Activated CD4-positive, alpha-beta T cell treated with anti-CD3 and anti-CD28 coated beads, Interleukin-2, amount 10 ng/mL, durations not matched to agents 7 days and 5 days (primary cell): ENCODE results near the gene CCR5AS.

Source experiments
- CTCF ChIA-PET: fragments of 350-600 bp; sonication (Branson Sonifier 250); formaldehyde crosslinking; loops from one replicate; lab custom pipeline; 2021; ENCODE audit warnings: antibody characterized with exemption; lab: Charles Lee
- POLR2A ChIA-PET: fragments of 350-600 bp; sonication (Branson Sonifier 250); formaldehyde crosslinking; loops from one replicate; lab custom pipeline; 2021; ENCODE audit warnings: antibody characterized with exemption; lab: Charles Lee
- DNase-seq: peaks from one replicate; pipeline ENCODE4 v3.0.0-alpha.2; 2020
- H3K27ac Mint-ChIP-seq: one replicate; pipeline ENCODE4 v1.8.0; 2021; ENCODE audit warnings: mild to moderate bottlenecking, moderate library complexity, mixed read lengths
- H3K27me3 Mint-ChIP-seq: one replicate; pipeline ENCODE4 v1.8.0; 2021; ENCODE audit warnings: mixed read lengths
- H3K36me3 Mint-ChIP-seq: one replicate; pipeline ENCODE4 v1.8.0; 2021; ENCODE audit warnings: low read depth, mixed read lengths
- H3K4me1 Mint-ChIP-seq: one replicate; pipeline ENCODE4 v1.8.0; 2021; ENCODE audit warnings: mixed read lengths
- H3K4me3 Mint-ChIP-seq: one replicate; pipeline ENCODE4 v1.8.0; 2021; ENCODE audit warnings: mild to moderate bottlenecking, moderate library complexity, mixed read lengths
- H3K9me3 Mint-ChIP-seq: one replicate; pipeline ENCODE4 v1.8.0; 2021; ENCODE audit warnings: mixed read lengths

CCR5AS gene

GRCh38 chr3:46354478-46354877, 52.4 kb downstream of the CCR5AS start:
- peaks cover 59% of the 10 kb centered on the region for H3K36me3 Mint-ChIP-seq
- no peaks in the 10 kb centered on the region for H3K9me3 Mint-ChIP-seq
- DNase-seq = no peak
- peaks cover 77% of the 10 kb centered on the region for H3K4me1 Mint-ChIP-seq
- H3K27me3 Mint-ChIP-seq = peaks cover 52% of the 10 kb centered on the region
- peak overlapping the region; percentile 81 for H3K27ac Mint-ChIP-seq
- POLR2A ChIA-PET = no interaction called here
- CTCF ChIA-PET = interaction anchor here (1.3 to 1.5 kb wide), 2 partner anchors 14 to 24 kb away, joined by 3 to 7 read pairs; no protein-coding TSS in a partner anchor
- peak overlapping the region; percentile 62 for H3K4me3 Mint-ChIP-seq

- CTCF ChIA-PET = interaction anchor here (0.6 to 1.5 kb wide), 3 partner anchors 15 to 54 kb away, joined by 3 to 7 read pairs (median 4); no protein-coding TSS in a partner anchor
- Mint-ChIP-seq H3K27ac (peak within 1 kb of the TSS; percentile 81), H3K4me3 (peak within 1 kb of the TSS; percentile 62), H3K4me1 (peaks cover 79% of the 10 kb centered on the region), H3K36me3 (peaks cover 57% of the 10 kb centered on the region), H3K27me3 (peaks cover 51% of the 10 kb centered on the region), H3K9me3 (peaks cover under 1% of the 10 kb centered on the region)
- POLR2A ChIA-PET = no interaction called here
- no peak for DNase-seq
These were observed 53.0 kb downstream of the CCR5AS start, which contains the start of gene CCR2 for GRCh38 chr3:46353647-46354410. Gene CCR2, plus strand, starts transcription at chr3:46354111. Its CDS starts 3,417 bp downstream, at chr3:46357528.

- peaks cover 58% of the 10 kb centered on the region for H3K36me3 Mint-ChIP-seq
- H3K27me3 Mint-ChIP-seq = peaks cover 47% of the 10 kb centered on the region
- H3K4me3 Mint-ChIP-seq = no peak overlapping the region
- ChIA-PET POLR2A (no interaction called here), CTCF (interaction anchor here (0.6 to 1.5 kb wide), 2 partner anchors 16 to 53 kb away, joined by 4 to 7 read pairs; no protein-coding TSS in a partner anchor)
- no peak for DNase-seq
- H3K27ac Mint-ChIP-seq = peak overlapping the region; percentile 78
- peaks cover 4% of the 10 kb centered on the region for H3K9me3 Mint-ChIP-seq
- peaks cover 79% of the 10 kb centered on the region for H3K4me1 Mint-ChIP-seq
These were observed 53.8 kb downstream of the CCR5AS start for GRCh38 chr3:46353090-46353489.

GRCh38 chr3:46351646-46352045, 55.2 kb downstream of the CCR5AS start:
- peaks cover 61% of the 10 kb centered on the region for H3K36me3 Mint-ChIP-seq
- peaks cover 38% of the 10 kb centered on the region for H3K27me3 Mint-ChIP-seq
- ChIA-PET CTCF (interaction anchor here (0.6 to 2.3 kb wide), 7 partner anchors 8 to 273 kb away, joined by 3 to 8 read pairs (median 3); no protein-coding TSS in a partner anchor), POLR2A (no interaction called here)
- peak overlapping the region; percentile 43 for H3K27ac Mint-ChIP-seq
- no peak for DNase-seq
- no peak overlapping the region for H3K4me3 Mint-ChIP-seq
- H3K9me3 Mint-ChIP-seq = peaks cover 11% of the 10 kb centered on the region
- peaks cover 85% of the 10 kb centered on the region for H3K4me1 Mint-ChIP-seq

- Mint-ChIP-seq H3K27ac (peak overlapping the region; percentile 87), H3K9me3 (peaks cover 19% of the 10 kb centered on the region), H3K4me3 (peak overlapping the region; percentile 48), H3K27me3 (peaks cover 28% of the 10 kb centered on the region), H3K4me1 (peaks cover 77% of the 10 kb centered on the region), H3K36me3 (peaks cover 58% of the 10 kb centered on the region)
- ChIA-PET CTCF (interaction anchor here (0.9 to 3.1 kb wide), 7 partner anchors 15 to 65 kb away, joined by 3 to 18 read pairs (median 3); partner anchors contain the start of gene CCR5), POLR2A (interaction anchor here (0.5 kb wide), 1 partner anchor 370 kb away, joined by 7 read pairs; no protein-coding TSS in a partner anchor)
- DNase-seq = no peak
These were observed 56.7 kb downstream of the CCR5AS start for GRCh38 chr3:46350262-46350565.

GRCh38 chr3:46349484-46350261, 57.2 kb downstream of the CCR5AS start:
- peaks cover 22% of the 10 kb centered on the region for H3K9me3 Mint-ChIP-seq

GRCh38 chr3:46348823-46349482, 57.9 kb downstream of the CCR5AS start:
- peaks cover 26% of the 10 kb centered on the region for H3K27me3 Mint-ChIP-seq
- H3K4me1 Mint-ChIP-seq = peaks cover 64% of the 10 kb centered on the region
- peak overlapping the region; percentile 48 for H3K4me3 Mint-ChIP-seq
- H3K27ac Mint-ChIP-seq = peak overlapping the region; percentile 87
- ChIA-PET POLR2A (interaction anchor here (0.6 kb wide), 1 partner anchor 62 kb away, joined by 5 read pairs; no protein-coding TSS in a partner anchor), CTCF (interaction anchor here (0.5 to 3.1 kb wide), 4 partner anchors 12 to 136 kb away, joined by 3 to 18 read pairs (median 4); partner anchors contain the start of genes CCR3 and CCR5)
- peaks cover 27% of the 10 kb centered on the region for H3K9me3 Mint-ChIP-seq
- peak; percentile 12 for DNase-seq
- H3K36me3 Mint-ChIP-seq = peaks cover 50% of the 10 kb centered on the region

More at GRCh38 chr3:46349484-46350261, 57.2 kb downstream of the CCR5AS start:
- CTCF ChIA-PET = interaction anchor here (1.2 to 3.1 kb wide), 5 partner anchors 16 to 136 kb away, joined by 3 to 18 read pairs (median 4); partner anchors contain the start of gene CCR5
- H3K4me1 Mint-ChIP-seq = peaks cover 71% of the 10 kb centered on the region
- DNase-seq = peak; percentile 52
- H3K36me3 Mint-ChIP-seq = peaks cover 56% of the 10 kb centered on the region
- POLR2A ChIA-PET = interaction anchor here (0.5 to 0.6 kb wide), 2 partner anchors 62 to 369 kb away, joined by 5 to 7 read pairs; no protein-coding TSS in a partner anchor
- H3K27ac Mint-ChIP-seq = peak overlapping the region; percentile 87
- H3K27me3 Mint-ChIP-seq = peaks cover 27% of the 10 kb centered on the region
- H3K4me3 Mint-ChIP-seq = peak overlapping the region; percentile 48

GRCh38 chr3:46344476-46344875, 62.4 kb downstream of the CCR5AS start:
- Mint-ChIP-seq H3K4me3 (no peak overlapping the region), H3K36me3 (peaks cover 39% of the 10 kb centered on the region), H3K27ac (no peak overlapping the region), H3K9me3 (peaks cover 37% of the 10 kb centered on the region), H3K4me1 (peaks cover 21% of the 10 kb centered on the region), H3K27me3 (peaks cover 11% of the 10 kb centered on the region)
- CTCF ChIA-PET = no interaction called here
- POLR2A ChIA-PET = no interaction called here
- DNase-seq = no peak

- H3K27ac Mint-ChIP-seq = no peak overlapping the region
- H3K27me3 Mint-ChIP-seq = peaks cover 4% of the 10 kb centered on the region
- H3K4me1 Mint-ChIP-seq = peaks cover 9% of the 10 kb centered on the region
- DNase-seq = no peak
- H3K4me3 Mint-ChIP-seq = no peak overlapping the region
- peaks cover 32% of the 10 kb centered on the region for H3K9me3 Mint-ChIP-seq
- ChIA-PET CTCF (no interaction called here), POLR2A (no interaction called here)
- peaks cover 29% of the 10 kb centered on the region for H3K36me3 Mint-ChIP-seq
These were observed 68.0 kb downstream of the CCR5AS start for GRCh38 chr3:46338840-46339239.

GRCh38 chr3:46337911-46338310, 69.0 kb downstream of the CCR5AS start:
- DNase-seq = no peak
- Mint-ChIP-seq H3K4me1 (peaks cover 13% of the 10 kb centered on the region), H3K9me3 (peaks cover 32% of the 10 kb centered on the region), H3K27me3 (peaks cover 6% of the 10 kb centered on the region), H3K36me3 (peaks cover 29% of the 10 kb centered on the region), H3K27ac (no peak overlapping the region), H3K4me3 (no peak overlapping the region)
- POLR2A ChIA-PET = no interaction called here
- CTCF ChIA-PET = interaction anchor here (1.1 kb wide), 1 partner anchor 11 kb away, joined by 3 read pairs; no protein-coding TSS in a partner anchor

- Mint-ChIP-seq H3K4me3 (no peak overlapping the region), H3K27ac (no peak overlapping the region), H3K36me3 (peaks cover 30% of the 10 kb centered on the region), H3K27me3 (peaks cover 23% of the 10 kb centered on the region), H3K4me1 (peaks cover 13% of the 10 kb centered on the region), H3K9me3 (peaks cover 40% of the 10 kb centered on the region)
- ChIA-PET CTCF (interaction anchor here (0.9 to 1.4 kb wide), 3 partner anchors 8 to 34 kb away, joined by 3 to 5 read pairs (median 3); no protein-coding TSS in a partner anchor), POLR2A (no interaction called here)
- DNase-seq = no peak
These were observed 71.3 kb downstream of the CCR5AS start for GRCh38 chr3:46335541-46335940.
